ENCODE data around the gene TDRD12. TPM values are rescaled to one million over a fixed set of nuclear protein-coding genes. Genes with fewer than 3 reads are reported as not detected.
A peak's percentile ranks its signal among the peaks of the same experiment; 100 is the strongest.

The TDRD12 gene
- total RNA-seq, 2 donors from 2014 or later, result 0.55 to 4.1 TPM

- ATAC-seq, result no peak
- no peak overlapping the region for H3K27ac Mint-ChIP-seq
- H3K4me3 Mint-ChIP-seq, result no peak overlapping the region
- no peak for DNase-seq
- H3K9me3 ChIP-seq (ENCODE audit: control insufficient read depth, low read length, poor library complexity, severe bottlenecking), result no peaks in the 10 kb centered on the region
- H3K27me3 Mint-ChIP-seq, result peaks cover 8% of the 10 kb centered on the region
- H3K36me3 Mint-ChIP-seq (ENCODE audit: low read depth), result peaks cover 4% of the 10 kb centered on the region
- H3K4me1 Mint-ChIP-seq, result peaks cover 26% of the 10 kb centered on the region
Measured at GRCh38 chr19:32812036-32812435, 92.5 kb downstream of the TDRD12 start.

- no peak overlapping the region for H3K4me3 Mint-ChIP-seq
- ATAC-seq, result no peak
- H3K27ac Mint-ChIP-seq, result no peak overlapping the region
- H3K36me3 Mint-ChIP-seq (ENCODE audit: low read depth), result peaks cover 4% of the 10 kb centered on the region
- H3K27me3 Mint-ChIP-seq, result peaks cover 12% of the 10 kb centered on the region
- H3K4me1 Mint-ChIP-seq, result peaks cover 26% of the 10 kb centered on the region
- no peaks in the 10 kb centered on the region for H3K9me3 ChIP-seq (ENCODE audit: control insufficient read depth, low read length, poor library complexity, severe bottlenecking)
- no peak for DNase-seq
Measured at GRCh38 chr19:32812571-32812970, 93.0 kb downstream of the TDRD12 start.

- ATAC-seq, result no peak
- H3K9me3 ChIP-seq (ENCODE audit: control insufficient read depth, low read length, poor library complexity, severe bottlenecking), result no peaks in the 10 kb centered on the region
- no peak overlapping the region for H3K4me3 Mint-ChIP-seq
Measured at GRCh38 chr19:32813862-32814425, 94.4 kb downstream of the TDRD12 start.

GRCh38 chr19:32814624-32815023, 95.1 kb downstream of the TDRD12 start:
- H3K27ac Mint-ChIP-seq, result no peak overlapping the region
- H3K9me3 ChIP-seq (ENCODE audit: control insufficient read depth, low read length, poor library complexity, severe bottlenecking), result no peaks in the 10 kb centered on the region
- peaks cover 18% of the 10 kb centered on the region for H3K4me1 Mint-ChIP-seq
- H3K36me3 Mint-ChIP-seq (ENCODE audit: low read depth), result peaks cover 8% of the 10 kb centered on the region
- ATAC-seq, result no peak
- H3K4me3 Mint-ChIP-seq, result no peak overlapping the region
- peaks cover 21% of the 10 kb centered on the region for H3K27me3 Mint-ChIP-seq
- DNase-seq, result no peak

More at GRCh38 chr19:32813862-32814425, 94.4 kb downstream of the TDRD12 start:
- no peak for DNase-seq
- no peak overlapping the region for H3K27ac Mint-ChIP-seq
- H3K27me3 Mint-ChIP-seq, result peaks cover 19% of the 10 kb centered on the region
- peaks cover 22% of the 10 kb centered on the region for H3K4me1 Mint-ChIP-seq
- peaks cover 8% of the 10 kb centered on the region for H3K36me3 Mint-ChIP-seq (ENCODE audit: low read depth)

- ATAC-seq (no peak), DNase-seq (no peak)
- Mint-ChIP-seq H3K36me3 (ENCODE audit: low read depth) (peaks cover 7% of the 10 kb centered on the region), H3K4me3 (no peak overlapping the region), H3K27me3 (peaks cover 23% of the 10 kb centered on the region), H3K4me1 (peaks cover 13% of the 10 kb centered on the region), H3K27ac (no peak overlapping the region)
- H3K9me3 ChIP-seq (ENCODE audit: control insufficient read depth, low read length, poor library complexity, severe bottlenecking), result no peaks in the 10 kb centered on the region
Measured at GRCh38 chr19:32816555-32817099, 97.1 kb downstream of the TDRD12 start.

GRCh38 chr19:32817569-32818476, 98.3 kb downstream of the TDRD12 start:
- H3K9me3 ChIP-seq (ENCODE audit: control insufficient read depth, low read length, poor library complexity, severe bottlenecking), result no peaks in the 10 kb centered on the region
- peaks cover 6% of the 10 kb centered on the region for H3K36me3 Mint-ChIP-seq (ENCODE audit: low read depth)
- peaks cover 11% of the 10 kb centered on the region for H3K4me1 Mint-ChIP-seq
- ATAC-seq, result no peak
- peaks cover 21% of the 10 kb centered on the region for H3K27me3 Mint-ChIP-seq
- DNase-seq, result no peak
- peak overlapping the region; percentile 53 for H3K27ac Mint-ChIP-seq
- no peak overlapping the region for H3K4me3 Mint-ChIP-seq

- Mint-ChIP-seq H3K4me3 (no peak overlapping the region), H3K4me1 (peaks cover 11% of the 10 kb centered on the region), H3K27me3 (peaks cover 24% of the 10 kb centered on the region), H3K27ac (peak overlapping the region; percentile 53), H3K36me3 (ENCODE audit: low read depth) (peaks cover 6% of the 10 kb centered on the region)
- ATAC-seq (no peak), DNase-seq (no peak)
- H3K9me3 ChIP-seq (ENCODE audit: control insufficient read depth, low read length, poor library complexity, severe bottlenecking), result no peaks in the 10 kb centered on the region
Measured at GRCh38 chr19:32818536-32818935, 99.0 kb downstream of the TDRD12 start.

GRCh38 chr19:32819419-32820400, 100.1 kb downstream of the TDRD12 start:
- Mint-ChIP-seq H3K27me3 (peaks cover 27% of the 10 kb centered on the region), H3K36me3 (ENCODE audit: low read depth) (peaks cover 4% of the 10 kb centered on the region), H3K4me3 (no peak overlapping the region), H3K27ac (no peak overlapping the region), H3K4me1 (peaks cover 5% of the 10 kb centered on the region)
- no peaks in the 10 kb centered on the region for H3K9me3 ChIP-seq (ENCODE audit: control insufficient read depth, low read length, poor library complexity, severe bottlenecking)
- no peak for DNase-seq
- ATAC-seq, result no peak

- no peak for DNase-seq
- H3K27ac Mint-ChIP-seq, result no peak overlapping the region
- H3K4me3 Mint-ChIP-seq, result no peak overlapping the region
- H3K36me3 Mint-ChIP-seq (ENCODE audit: low read depth), result peaks cover 4% of the 10 kb centered on the region
- H3K4me1 Mint-ChIP-seq, result peaks cover 5% of the 10 kb centered on the region
- no peaks in the 10 kb centered on the region for H3K9me3 ChIP-seq (ENCODE audit: control insufficient read depth, low read length, poor library complexity, severe bottlenecking)
- ATAC-seq, result no peak
- peaks cover 18% of the 10 kb centered on the region for H3K27me3 Mint-ChIP-seq
Measured at GRCh38 chr19:32822916-32823746, 103.6 kb downstream of the TDRD12 start.

- no peak overlapping the region for H3K4me3 Mint-ChIP-seq
- peaks cover 20% of the 10 kb centered on the region for H3K27me3 Mint-ChIP-seq
- peaks cover 5% of the 10 kb centered on the region for H3K4me1 Mint-ChIP-seq
- no peak overlapping the region for H3K27ac Mint-ChIP-seq
- no peaks in the 10 kb centered on the region for H3K9me3 ChIP-seq (ENCODE audit: control insufficient read depth, low read length, poor library complexity, severe bottlenecking)
- DNase-seq (no peak), ATAC-seq (no peak)
- H3K36me3 Mint-ChIP-seq (ENCODE audit: low read depth), result no peaks in the 10 kb centered on the region
Measured at GRCh38 chr19:32823747-32824102, 104.2 kb downstream of the TDRD12 start.

- DNase-seq (no peak), ATAC-seq (no peak)
- no peaks in the 10 kb centered on the region for H3K9me3 ChIP-seq (ENCODE audit: control insufficient read depth, low read length, poor library complexity, severe bottlenecking)
- no peak overlapping the region for H3K4me3 Mint-ChIP-seq
- H3K27ac Mint-ChIP-seq, result no peak overlapping the region
- H3K36me3 Mint-ChIP-seq (ENCODE audit: low read depth), result peaks cover 2% of the 10 kb centered on the region
- peaks cover 25% of the 10 kb centered on the region for H3K27me3 Mint-ChIP-seq
- H3K4me1 Mint-ChIP-seq, result peaks cover 10% of the 10 kb centered on the region
Measured at GRCh38 chr19:32824191-32824751, 104.7 kb downstream of the TDRD12 start.

Measured in T-helper 17 cell (primary cell).